Stomach (tissue), 4 donors: ENCODE data around the gene CDC73.

Experiments
- EP300 ChIP-seq: sonication (generic); formaldehyde crosslinking; IDR thresholded peaks from one replicate; pipeline ENCODE4 v1.6.1; 2017; ENCODE audit warnings: antibody characterized with exemption
- POLR2A ChIP-seq, 4 donors: fragments of 450-650 bp; IDR thresholded peaks; one replicate each; pipeline ENCODE4 v1.6.1; 2016; ENCODE audit warnings: antibody characterized with exemption in 4 of 4, control low read depth in 2 of 4, mild to moderate bottlenecking in 1 of 4, moderate library complexity in 1 of 4
- POLR2AphosphoS5 ChIP-seq, 3 donors: sonication (generic); formaldehyde crosslinking; IDR thresholded peaks; one replicate each; pipeline ENCODE4 v1.6.1; 2016; ENCODE audit warnings: antibody characterized with exemption in 3 of 3
- TF ChIP-seq, protein P1 (sequence below), 7 experiments: fragments of 450-650 bp in 4 of 7; fragments of 200-600 bp in 3 of 7; sonication (generic) in 3 of 7; IDR thresholded peaks; one replicate each; pipeline ENCODE4 v1.5.1; 2016 to 2019; ENCODE audit warnings: antibody characterized with exemption in 7 of 7, control low read depth in 2 of 7, mild to moderate bottlenecking in 1 of 7

- TF ChIP-seq, protein P1, sequence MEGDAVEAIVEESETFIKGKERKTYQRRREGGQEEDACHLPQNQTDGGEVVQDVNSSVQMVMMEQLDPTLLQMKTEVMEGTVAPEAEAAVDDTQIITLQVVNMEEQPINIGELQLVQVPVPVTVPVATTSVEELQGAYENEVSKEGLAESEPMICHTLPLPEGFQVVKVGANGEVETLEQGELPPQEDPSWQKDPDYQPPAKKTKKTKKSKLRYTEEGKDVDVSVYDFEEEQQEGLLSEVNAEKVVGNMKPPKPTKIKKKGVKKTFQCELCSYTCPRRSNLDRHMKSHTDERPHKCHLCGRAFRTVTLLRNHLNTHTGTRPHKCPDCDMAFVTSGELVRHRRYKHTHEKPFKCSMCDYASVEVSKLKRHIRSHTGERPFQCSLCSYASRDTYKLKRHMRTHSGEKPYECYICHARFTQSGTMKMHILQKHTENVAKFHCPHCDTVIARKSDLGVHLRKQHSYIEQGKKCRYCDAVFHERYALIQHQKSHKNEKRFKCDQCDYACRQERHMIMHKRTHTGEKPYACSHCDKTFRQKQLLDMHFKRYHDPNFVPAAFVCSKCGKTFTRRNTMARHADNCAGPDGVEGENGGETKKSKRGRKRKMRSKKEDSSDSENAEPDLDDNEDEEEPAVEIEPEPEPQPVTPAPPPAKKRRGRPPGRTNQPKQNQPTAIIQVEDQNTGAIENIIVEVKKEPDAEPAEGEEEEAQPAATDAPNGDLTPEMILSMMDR (IDR thresholded peaks at IDR 0.05) = no peak
- no peak for TF ChIP-seq POLR2AphosphoS5 (IDR thresholded peaks at IDR 0.05)
- no peak for TF ChIP-seq POLR2A (IDR thresholded peaks at IDR 0.05)
- no peak for TF ChIP-seq EP300
These were observed 100.3 kb downstream of the CDC73 start for GRCh38 chr1:193222056-193222615.
